GF-D8 (cell line): ENCODE measurements around the gene CTNNA1.
"Not testable (repeated sequence)": the region's sequence is repeated elsewhere in the genome, so short reads cannot be mapped to it uniquely, and the experiment has no call there.

Experiments used
- DNase-seq: peaks from one replicate; lab custom pipeline; 2025; lab: John Stamatoyannopoulos, UW

Gene CTNNA1

GRCh38 chr5:138809391-138809790 lies 56.2 kb downstream of the CTNNA1 start:
- DNase-seq, result no peak

DNA sequence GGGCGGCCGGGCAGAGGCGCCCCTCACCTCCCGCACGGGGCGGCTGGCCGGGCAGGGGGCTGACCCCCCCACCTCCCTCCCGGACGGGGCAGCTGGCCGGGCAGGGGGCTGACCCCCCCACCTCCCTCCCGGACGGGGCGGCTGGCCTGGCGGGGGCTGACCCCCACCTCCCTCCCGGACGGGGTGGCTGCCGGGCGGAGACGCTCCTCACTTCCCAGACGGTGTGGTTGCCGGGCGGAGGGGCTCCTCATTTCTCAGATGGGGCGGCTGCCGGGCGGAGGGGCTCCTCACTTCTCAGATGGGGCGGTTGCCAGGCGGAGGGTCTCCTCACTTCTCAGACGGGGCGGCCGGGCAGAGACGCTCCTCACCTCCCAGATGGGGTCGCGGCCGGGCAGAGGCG lies 57.6 kb downstream of the CTNNA1 start:
- DNase-seq, result not testable (repeated sequence)

DNA sequence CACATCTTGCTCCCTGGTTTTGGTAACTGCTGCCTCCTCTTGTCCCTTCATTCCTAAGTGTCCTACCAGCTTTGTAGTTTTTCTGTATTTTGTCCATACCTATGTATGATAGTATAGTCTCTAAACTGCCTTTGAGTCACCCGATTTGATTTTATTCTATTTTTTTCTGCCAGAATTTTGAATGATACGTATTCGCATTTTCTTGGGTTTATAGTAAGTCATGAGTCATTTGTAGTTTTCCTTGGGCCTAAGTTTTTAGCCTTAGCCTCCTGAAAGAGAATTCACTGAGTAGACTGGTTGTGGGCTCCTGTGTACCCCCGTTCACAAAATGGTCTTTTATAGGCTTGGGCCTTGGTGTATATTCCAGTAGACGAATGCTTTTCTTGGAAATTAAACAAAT lies 62.3 kb downstream of the CTNNA1 start:
- DNase-seq, result no peak

- no peak for DNase-seq
These were observed 64.0 kb downstream of the CTNNA1 start for GRCh38 chr5:138817241-138817640.

DNA sequence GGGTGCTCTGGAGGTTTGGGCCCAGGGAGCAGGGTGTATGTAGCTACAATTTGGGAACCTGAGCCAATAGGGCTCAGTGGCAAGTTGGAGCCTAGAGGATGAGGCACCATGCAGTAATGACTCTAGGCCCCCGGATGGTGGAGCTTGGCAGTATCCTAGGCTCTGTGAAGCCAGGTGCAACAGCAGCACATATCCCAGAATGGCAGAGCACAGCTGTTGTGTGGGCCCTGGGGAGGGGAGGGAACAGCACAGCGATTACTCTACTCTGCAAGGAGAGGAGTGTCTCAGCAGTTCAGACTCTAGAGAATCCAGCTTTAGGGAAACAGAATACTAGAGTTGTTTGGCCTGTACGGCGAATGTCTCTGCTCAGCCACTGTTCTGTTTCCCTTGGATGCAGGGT lies 65.9 kb downstream of the CTNNA1 start:
- no peak for DNase-seq

DNA sequence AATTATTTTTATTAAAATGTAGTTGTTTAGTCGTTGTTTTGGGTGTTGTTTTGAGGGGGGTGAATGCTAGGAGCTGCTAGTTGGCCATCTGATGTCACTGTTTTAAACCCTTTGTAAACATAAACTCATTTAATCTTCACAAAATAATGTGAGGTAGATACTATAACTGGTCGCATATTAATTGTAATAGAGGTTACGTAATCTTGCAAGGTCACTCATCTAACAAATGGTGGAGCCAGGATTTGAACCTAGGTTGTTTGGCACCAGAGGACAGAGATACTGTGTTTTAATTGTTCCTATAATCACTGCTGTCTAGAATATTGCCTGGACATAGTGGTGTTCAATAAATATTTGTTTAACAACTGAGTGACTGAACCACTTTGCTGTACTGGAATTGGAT lies 67.5 kb downstream of the CTNNA1 start:
- no peak for DNase-seq

- no peak for DNase-seq
These were observed 71.3 kb downstream of the CTNNA1 start for GRCh38 chr5:138824516-138824915.

GRCh38 chr5:138824924-138825863 lies 72.0 kb downstream of the CTNNA1 start:
- DNase-seq, result no peak

- DNase-seq, result no peak
These were observed 75.3 kb downstream of the CTNNA1 start for GRCh38 chr5:138828556-138828955.

GRCh38 chr5:138829341-138829740 lies 76.1 kb downstream of the CTNNA1 start:
- no peak for DNase-seq

GRCh38 chr5:138831703-138832102 lies 78.5 kb downstream of the CTNNA1 start:
- DNase-seq, result no peak

GRCh38 chr5:138832218-138832617 lies 79.0 kb downstream of the CTNNA1 start:
- no peak for DNase-seq

DNA sequence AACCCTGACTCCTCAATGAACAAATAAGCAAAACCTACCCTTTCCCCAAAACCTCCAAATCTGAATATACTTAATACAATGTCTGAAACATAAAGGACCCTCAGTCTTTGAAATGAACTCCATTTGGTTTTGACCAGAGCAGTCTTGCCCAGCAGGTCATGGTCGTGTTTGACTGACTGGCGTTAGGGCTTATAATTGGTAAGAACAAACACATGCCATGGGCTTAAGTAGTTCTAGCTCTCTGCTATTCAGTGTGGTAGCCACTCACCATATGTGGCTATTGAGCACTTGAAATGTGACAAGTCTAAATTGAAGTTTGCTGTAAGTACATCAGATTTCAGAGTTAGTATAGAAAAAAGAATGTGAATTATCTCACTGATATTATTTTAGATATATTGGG lies 79.9 kb downstream of the CTNNA1 start:
- no peak for DNase-seq

DNA sequence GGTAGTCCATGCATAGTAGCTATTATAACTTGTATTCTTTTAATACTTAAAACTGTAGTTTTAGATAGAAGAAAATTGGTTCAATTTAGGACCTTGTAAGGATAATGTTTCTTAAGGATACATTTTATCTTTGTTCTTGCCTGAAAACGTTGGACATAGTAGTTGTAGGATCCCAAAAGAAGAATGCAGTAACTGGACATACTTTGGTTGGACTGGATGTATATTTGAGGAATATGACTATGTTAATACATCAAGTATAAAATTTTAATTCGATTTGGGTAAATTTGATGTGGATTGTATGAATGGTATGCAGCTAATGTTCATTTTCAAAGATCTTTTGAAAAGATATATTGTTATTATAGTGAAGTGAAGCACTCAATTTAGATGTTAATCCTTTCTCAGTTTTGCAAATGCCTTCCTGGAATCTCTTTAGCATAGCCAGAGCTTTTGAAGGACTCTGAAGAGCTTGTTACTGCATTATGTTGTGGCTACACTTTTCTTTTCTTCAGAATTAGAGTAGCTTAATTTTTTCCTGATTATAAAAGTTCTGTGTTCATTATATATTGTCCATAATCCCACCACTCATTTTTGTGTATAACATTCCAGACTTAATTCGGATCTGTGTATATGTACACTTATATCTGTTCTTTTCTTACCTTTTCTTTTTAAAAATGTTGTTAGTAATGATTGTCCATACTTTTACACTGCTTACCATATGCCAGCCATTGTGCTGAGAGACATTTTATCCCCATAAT lies 80.7 kb downstream of the CTNNA1 start:
- no peak for DNase-seq

DNA sequence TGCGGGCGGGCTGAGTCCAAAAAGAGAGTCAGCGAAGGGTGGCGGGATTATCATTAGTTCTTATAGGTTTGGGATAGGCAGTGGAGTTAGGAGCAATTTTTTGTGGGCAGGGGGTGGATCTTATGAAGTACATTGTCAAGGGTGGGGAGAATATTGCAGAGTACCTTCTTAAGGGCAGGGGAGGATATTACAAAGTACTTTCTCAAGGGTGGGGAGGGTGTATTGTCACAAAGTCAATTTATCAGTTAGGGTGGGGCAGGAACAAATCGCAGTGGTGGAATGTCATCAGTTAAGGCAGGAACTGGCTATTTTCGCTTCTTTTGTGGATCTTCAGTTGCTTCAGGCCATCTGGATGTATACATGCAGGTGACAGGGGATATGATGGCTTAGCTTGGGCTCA lies 81.6 kb downstream of the CTNNA1 start:
- DNase-seq, result not testable (repeated sequence)

- no peak for DNase-seq
These were observed 83.9 kb downstream of the CTNNA1 start for GRCh38 chr5:138837160-138837559.

DNA sequence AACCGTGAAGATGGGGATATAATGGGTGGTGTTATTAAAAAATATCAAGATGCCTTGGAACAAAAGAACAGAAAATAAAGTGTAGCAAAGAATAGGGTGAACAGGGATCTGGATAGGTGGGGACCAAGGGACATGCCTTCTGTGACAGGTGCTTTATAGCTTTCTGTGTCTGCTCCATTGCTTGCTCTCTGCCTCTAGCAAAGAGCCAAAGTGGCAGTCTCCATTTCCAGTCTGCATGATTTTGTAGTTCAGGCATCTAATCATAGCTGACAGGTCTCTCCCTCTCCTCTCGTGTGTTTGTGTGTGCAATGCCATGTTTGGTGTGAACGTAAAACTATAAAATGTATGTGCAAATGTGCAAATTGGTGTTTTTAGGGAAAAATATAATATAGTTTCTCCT lies 86.9 kb downstream of the CTNNA1 start:
- no peak for DNase-seq

- DNase-seq, result no peak
These were observed 88.3 kb downstream of the CTNNA1 start for GRCh38 chr5:138841531-138841930.

DNA sequence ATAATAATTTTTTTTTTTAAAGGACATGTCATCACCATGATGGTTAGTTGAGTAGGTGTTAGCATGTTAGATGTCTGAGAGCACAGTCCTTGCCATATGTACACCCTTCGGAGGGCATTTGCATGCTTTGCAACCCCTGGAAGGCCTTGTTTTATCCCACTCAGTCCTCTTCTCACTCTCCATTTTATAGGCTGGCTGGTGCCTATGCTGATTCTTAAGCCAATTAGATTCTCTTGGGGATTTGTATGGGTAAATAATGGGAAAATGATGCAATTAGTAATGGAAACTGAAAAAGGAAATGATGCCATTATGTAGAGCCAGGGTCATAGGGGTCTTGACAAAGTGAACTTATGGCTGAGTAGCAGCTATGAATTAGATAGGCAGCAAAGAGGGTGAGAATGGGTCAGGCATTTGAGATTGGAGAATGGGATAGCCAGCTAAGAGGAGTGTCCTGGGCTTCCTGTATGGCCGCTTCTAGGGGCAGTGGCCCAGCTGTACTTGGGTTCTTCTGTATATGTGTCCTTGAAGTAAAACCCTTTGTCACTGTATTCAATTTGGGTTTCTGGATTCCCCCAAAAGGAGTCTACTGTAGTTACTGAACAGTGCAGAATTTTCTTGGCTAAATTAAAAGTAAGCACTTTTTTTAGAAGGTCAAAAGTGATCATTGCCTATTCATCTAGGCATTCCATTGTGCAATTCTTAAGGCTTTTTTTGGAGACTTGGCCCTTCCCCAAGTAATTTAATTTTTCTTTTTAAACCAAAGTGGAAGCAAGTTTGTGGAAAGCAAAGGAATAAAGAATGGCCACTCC lies 90.3 kb downstream of the CTNNA1 start:
- no peak for DNase-seq

- DNase-seq, result no peak
These were observed 90.9 kb downstream of the CTNNA1 start for GRCh38 chr5:138844125-138844461.

GRCh38 chr5:138844812-138845513 lies 91.7 kb downstream of the CTNNA1 start:
- no peak for DNase-seq

DNA sequence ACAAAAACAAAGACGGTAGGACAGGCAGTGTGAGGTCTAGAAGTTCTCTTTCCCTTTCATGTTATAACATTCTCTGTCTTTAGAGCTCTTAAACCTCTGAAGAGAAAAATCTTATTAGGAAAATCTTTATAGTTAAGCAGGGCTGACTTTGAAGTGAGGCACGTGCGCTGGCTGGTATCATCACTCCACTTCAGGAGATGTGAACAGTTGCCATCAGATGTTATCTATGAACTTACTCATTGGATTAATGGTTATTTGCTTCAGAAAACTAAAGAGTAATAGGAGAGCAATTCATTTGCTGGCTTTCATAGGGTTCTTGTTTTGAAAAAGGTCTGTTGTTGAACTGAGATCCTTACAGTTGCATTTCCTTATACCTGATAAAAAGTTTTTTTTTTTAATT lies 96.2 kb downstream of the CTNNA1 start:
- DNase-seq, result no peak
